GM12874 (cell line): Measurements from ENCODE around the gene RIOK1.

Experiments
- CTCF ChIP-seq: IDR thresholded peaks from 2 replicates; pipeline ENCODE4 v1.5.1; 2011; ENCODE audit warnings: low read depth, mild to moderate bottlenecking, control low read depth, low read length, moderate library complexity; ENCODE audit not compliant: insufficient read depth

The RIOK1 gene

GRCh38 chr6:7401075-7401474 lies 11.5 kb downstream of the RIOK1 start:
- TF ChIP-seq CTCF = no peak

- no peak for TF ChIP-seq CTCF
These were observed 13.1 kb downstream of the RIOK1 start for GRCh38 chr6:7402716-7403115.

- TF ChIP-seq CTCF = no peak
These were observed 14.9 kb downstream of the RIOK1 start for GRCh38 chr6:7404546-7404945.

GRCh38 chr6:7406743-7407142 lies 17.1 kb downstream of the RIOK1 start:
- no peak for TF ChIP-seq CTCF

- TF ChIP-seq CTCF = no peak
These were observed 20.1 kb downstream of the RIOK1 start for GRCh38 chr6:7409740-7410139.

- no peak for TF ChIP-seq CTCF
These were observed 21.2 kb downstream of the RIOK1 start for GRCh38 chr6:7410851-7411250.

GRCh38 chr6:7411328-7411727 lies 21.7 kb downstream of the RIOK1 start:
- no peak for TF ChIP-seq CTCF
